ENCODE results near the gene PPIL1. TPM values are rescaled to one million over a fixed set of nuclear protein-coding genes. Genes with fewer than 3 reads are reported as not detected.

Gene PPIL1
- total and polyA plus RNA-seq, 4 donors, result 15.8 to 23.9 (median 20.3) TPM

DNA sequence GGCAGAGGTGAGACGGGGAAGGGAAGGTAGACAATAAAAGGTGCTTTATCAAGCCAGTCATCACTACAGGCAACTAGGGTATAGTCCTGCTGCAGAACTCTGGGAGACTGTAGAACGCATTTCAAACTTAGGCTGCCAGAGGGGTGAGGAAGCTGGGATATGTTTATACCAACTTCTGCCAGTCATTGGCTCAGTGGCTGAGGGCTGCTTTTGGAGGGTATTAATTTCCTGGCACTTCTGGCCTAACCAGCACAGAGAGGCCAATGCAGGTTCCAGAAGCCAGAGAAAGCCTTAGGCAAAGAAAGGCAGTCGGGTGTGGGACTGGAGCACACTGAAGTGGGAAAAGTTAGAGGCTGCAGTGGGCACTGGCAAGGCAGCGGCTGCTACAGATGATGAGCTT, 31.4 kb downstream of the PPIL1 start:
- no peaks in the 10 kb centered on the region for H3K36me3 ChIP-seq (ENCODE audit: control insufficient read depth in 4 of 4, insufficient read depth in 3 of 4, low read depth in 1 of 4, low read length in 3 of 4)
- peaks cover 6 to 19% (median 11%) of the 10 kb centered on the region in 4 donors for H3K4me1 ChIP-seq (ENCODE audit: control insufficient read depth in 4 of 4, insufficient read depth in 4 of 4, low read length in 3 of 4)
- DNase-seq (ENCODE audit: low spot score), result no peak
- H3K9ac ChIP-seq (ENCODE audit: low read depth in 1 of 2, low read length in 2 of 2), result no peak overlapping the region
- no peak overlapping the region for H3K27ac ChIP-seq (ENCODE audit: low read depth in 1 of 2, low read length in 2 of 2)
- WGBS, result 97% methylated on average over 4 of the region's 4 CpGs
- no peak overlapping the region for H3K4me3 ChIP-seq (ENCODE audit: low read depth in 1 of 3, low read length in 3 of 3)
- no peaks in the 10 kb centered on the region for H3K9me3 ChIP-seq (ENCODE audit: control insufficient read depth in 4 of 4, low read length in 3 of 4)
- TF ChIP-seq GABPA (IDR thresholded peaks at IDR 0.05 in 1 of 2, conservative IDR thresholded peaks at IDR 0.05 in 1 of 2) (no peak), HNF4A (conservative IDR thresholded peaks at IDR 0.05) (no peak), RXRA (IDR thresholded peaks at IDR 0.05) (no peak), HNF4G (IDR thresholded peaks at IDR 0.05) (no peak)
- TF ChIP-seq, protein P1, sequence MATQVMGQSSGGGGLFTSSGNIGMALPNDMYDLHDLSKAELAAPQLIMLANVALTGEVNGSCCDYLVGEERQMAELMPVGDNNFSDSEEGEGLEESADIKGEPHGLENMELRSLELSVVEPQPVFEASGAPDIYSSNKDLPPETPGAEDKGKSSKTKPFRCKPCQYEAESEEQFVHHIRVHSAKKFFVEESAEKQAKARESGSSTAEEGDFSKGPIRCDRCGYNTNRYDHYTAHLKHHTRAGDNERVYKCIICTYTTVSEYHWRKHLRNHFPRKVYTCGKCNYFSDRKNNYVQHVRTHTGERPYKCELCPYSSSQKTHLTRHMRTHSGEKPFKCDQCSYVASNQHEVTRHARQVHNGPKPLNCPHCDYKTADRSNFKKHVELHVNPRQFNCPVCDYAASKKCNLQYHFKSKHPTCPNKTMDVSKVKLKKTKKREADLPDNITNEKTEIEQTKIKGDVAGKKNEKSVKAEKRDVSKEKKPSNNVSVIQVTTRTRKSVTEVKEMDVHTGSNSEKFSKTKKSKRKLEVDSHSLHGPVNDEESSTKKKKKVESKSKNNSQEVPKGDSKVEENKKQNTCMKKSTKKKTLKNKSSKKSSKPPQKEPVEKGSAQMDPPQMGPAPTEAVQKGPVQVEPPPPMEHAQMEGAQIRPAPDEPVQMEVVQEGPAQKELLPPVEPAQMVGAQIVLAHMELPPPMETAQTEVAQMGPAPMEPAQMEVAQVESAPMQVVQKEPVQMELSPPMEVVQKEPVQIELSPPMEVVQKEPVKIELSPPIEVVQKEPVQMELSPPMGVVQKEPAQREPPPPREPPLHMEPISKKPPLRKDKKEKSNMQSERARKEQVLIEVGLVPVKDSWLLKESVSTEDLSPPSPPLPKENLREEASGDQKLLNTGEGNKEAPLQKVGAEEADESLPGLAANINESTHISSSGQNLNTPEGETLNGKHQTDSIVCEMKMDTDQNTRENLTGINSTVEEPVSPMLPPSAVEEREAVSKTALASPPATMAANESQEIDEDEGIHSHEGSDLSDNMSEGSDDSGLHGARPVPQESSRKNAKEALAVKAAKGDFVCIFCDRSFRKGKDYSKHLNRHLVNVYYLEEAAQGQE (IDR thresholded peaks at IDR 0.05), result no peak
- H3K27me3 ChIP-seq (ENCODE audit: control insufficient read depth in 4 of 4, insufficient read depth in 4 of 4, low read length in 3 of 4), result peaks cover 0 to 6% (median 2%) of the 10 kb centered on the region in 4 donors

DNA sequence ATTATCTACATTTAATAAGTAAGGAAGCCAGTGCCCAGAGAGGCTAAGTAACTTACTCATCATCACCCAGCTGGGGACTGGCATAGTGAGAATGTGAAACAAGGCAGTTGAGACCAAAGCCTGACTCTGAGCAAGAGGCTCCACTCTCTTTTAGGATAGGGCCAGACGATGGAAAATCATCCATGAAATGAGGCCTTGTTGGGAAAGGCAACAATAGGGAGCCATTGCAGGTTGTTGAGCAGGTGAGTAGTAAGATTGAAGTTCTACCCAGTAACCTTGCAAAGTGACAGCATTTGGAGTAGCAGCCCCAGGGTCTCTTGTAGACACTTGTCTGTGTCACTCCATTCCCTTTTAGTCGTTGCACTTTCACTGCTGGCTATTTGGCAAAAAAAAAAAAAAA, 32.8 kb downstream of the PPIL1 start:
- TF ChIP-seq SP1 (IDR thresholded peaks at IDR 0.05) (no peak), GABPA (IDR thresholded peaks at IDR 0.05 in 1 of 2, conservative IDR thresholded peaks at IDR 0.05 in 1 of 2) (no peak)
- TF ChIP-seq, protein P2, sequence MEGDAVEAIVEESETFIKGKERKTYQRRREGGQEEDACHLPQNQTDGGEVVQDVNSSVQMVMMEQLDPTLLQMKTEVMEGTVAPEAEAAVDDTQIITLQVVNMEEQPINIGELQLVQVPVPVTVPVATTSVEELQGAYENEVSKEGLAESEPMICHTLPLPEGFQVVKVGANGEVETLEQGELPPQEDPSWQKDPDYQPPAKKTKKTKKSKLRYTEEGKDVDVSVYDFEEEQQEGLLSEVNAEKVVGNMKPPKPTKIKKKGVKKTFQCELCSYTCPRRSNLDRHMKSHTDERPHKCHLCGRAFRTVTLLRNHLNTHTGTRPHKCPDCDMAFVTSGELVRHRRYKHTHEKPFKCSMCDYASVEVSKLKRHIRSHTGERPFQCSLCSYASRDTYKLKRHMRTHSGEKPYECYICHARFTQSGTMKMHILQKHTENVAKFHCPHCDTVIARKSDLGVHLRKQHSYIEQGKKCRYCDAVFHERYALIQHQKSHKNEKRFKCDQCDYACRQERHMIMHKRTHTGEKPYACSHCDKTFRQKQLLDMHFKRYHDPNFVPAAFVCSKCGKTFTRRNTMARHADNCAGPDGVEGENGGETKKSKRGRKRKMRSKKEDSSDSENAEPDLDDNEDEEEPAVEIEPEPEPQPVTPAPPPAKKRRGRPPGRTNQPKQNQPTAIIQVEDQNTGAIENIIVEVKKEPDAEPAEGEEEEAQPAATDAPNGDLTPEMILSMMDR (IDR thresholded peaks at IDR 0.05; ENCODE audit: low read depth, low read length, missing input control), result no peak
- no peak for DNase-seq (ENCODE audit: low spot score)
- WGBS, result 82% methylated on average over 2 of the region's 2 CpGs

DNA sequence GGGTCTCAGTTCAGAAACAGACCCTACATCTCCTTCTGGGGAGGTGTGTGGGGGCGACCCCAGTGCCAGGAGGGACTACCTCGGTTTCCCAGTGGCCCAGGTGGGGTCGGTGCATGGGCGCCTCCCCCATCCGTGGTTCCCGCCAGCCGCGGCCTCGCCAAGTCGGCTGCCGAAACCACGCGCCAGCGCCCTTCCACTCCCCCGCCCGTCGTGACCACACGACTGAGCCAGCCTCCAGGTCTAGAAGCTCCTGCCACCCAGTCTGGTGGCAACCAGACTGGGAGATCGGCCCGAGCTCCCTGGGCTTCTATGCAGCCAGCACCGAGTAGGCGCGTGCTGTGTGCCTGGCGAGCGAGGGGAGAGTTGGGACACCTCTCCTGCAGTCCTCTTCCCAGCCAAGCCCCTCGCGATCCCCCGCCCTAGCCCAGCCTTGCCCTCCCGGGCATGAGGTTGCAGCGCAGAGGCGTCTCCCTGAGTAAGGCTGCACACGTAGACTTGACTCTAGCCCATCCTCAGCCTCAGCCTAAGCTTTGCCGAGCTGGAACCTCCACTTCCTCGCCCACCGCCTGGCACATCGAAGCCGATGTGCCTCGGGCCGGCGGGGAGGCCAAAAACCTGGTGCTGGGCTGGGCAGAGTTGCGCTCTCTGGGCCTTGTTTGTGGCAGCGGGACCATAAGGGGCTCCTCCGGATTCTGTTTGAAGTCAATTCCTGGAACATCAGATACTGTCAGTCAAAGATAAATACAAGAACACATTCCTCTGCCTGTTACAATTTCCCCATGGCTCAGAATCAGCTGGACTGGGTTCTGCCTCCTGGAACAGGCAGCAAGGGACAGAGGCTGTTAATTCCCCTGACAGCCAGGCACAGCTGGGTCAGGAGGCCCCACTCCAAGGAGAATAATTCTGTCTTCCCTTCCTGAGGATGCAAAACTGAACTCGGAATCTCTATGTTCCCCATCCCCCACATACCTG, 33.9 kb downstream of the PPIL1 start:
- H3K4me1 ChIP-seq (ENCODE audit: control insufficient read depth in 4 of 4, insufficient read depth in 4 of 4, low read length in 3 of 4), result peaks cover 6 to 19% (median 11%) of the 10 kb centered on the region in 4 donors
- no peak overlapping the region for H3K9ac ChIP-seq (ENCODE audit: low read depth in 1 of 2, low read length in 2 of 2)
- no peak overlapping the region for H3K27ac ChIP-seq (ENCODE audit: low read depth in 1 of 2, low read length in 2 of 2)
- no peaks in the 10 kb centered on the region for H3K9me3 ChIP-seq (ENCODE audit: control insufficient read depth in 4 of 4, low read length in 3 of 4)
- peak overlapping the region in 1 of 3 donors; percentile 53 for H3K4me3 ChIP-seq (ENCODE audit: low read depth in 1 of 3, low read length in 3 of 3)
- WGBS, result 16% methylated on average over 44 of the region's 44 CpGs
- no peaks in the 10 kb centered on the region for H3K36me3 ChIP-seq (ENCODE audit: control insufficient read depth in 4 of 4, insufficient read depth in 3 of 4, low read depth in 1 of 4, low read length in 3 of 4)
- no peak for TF ChIP-seq FOXA1 (IDR thresholded peaks at IDR 0.05)
- no peak for TF ChIP-seq RXRA (IDR thresholded peaks at IDR 0.05)
- TF ChIP-seq, protein P3, sequence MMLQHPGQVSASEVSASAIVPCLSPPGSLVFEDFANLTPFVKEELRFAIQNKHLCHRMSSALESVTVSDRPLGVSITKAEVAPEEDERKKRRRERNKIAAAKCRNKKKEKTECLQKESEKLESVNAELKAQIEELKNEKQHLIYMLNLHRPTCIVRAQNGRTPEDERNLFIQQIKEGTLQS (IDR thresholded peaks at IDR 0.05), result no peak
- TF ChIP-seq, protein P2 (IDR thresholded peaks at IDR 0.05; ENCODE audit: low read depth, low read length, missing input control), result no peak
- no peak for TF ChIP-seq JUND (IDR thresholded peaks at IDR 0.05)
- DNase-seq (ENCODE audit: low spot score), result no peak
- H3K27me3 ChIP-seq (ENCODE audit: control insufficient read depth in 4 of 4, insufficient read depth in 4 of 4, low read length in 3 of 4), result peaks cover 0 to 6% (median 2%) of the 10 kb centered on the region in 4 donors

More for the DNA sequence above, 32.8 kb downstream of the PPIL1 start:
- Histone ChIP-seq H3K9me3 (ENCODE audit: control insufficient read depth in 4 of 4, low read length in 3 of 4) (no peaks in the 10 kb centered on the region), H3K4me3 (ENCODE audit: low read depth in 1 of 3, low read length in 3 of 3) (no peak overlapping the region), H3K9ac (ENCODE audit: low read depth in 1 of 2, low read length in 2 of 2) (no peak overlapping the region), H3K4me1 (ENCODE audit: control insufficient read depth in 4 of 4, insufficient read depth in 4 of 4, low read length in 3 of 4) (peaks cover 6 to 19% (median 11%) of the 10 kb centered on the region in 4 donors), H3K36me3 (ENCODE audit: control insufficient read depth in 4 of 4, insufficient read depth in 3 of 4, low read depth in 1 of 4, low read length in 3 of 4) (no peaks in the 10 kb centered on the region), H3K27ac (ENCODE audit: low read depth in 1 of 2, low read length in 2 of 2) (no peak overlapping the region), H3K27me3 (ENCODE audit: control insufficient read depth in 4 of 4, insufficient read depth in 4 of 4, low read length in 3 of 4) (peaks cover 0 to 6% (median 2%) of the 10 kb centered on the region in 4 donors)

All from liver (tissue), 9 donors.